Neural progenitor cell (in vitro differentiated cells): ENCODE measurements around the gene TUSC1. TPM values are rescaled to one million over a fixed set of nuclear protein-coding genes. Genes with fewer than 3 reads are reported as not detected.
"Not testable (repeated sequence)": the region's sequence is repeated elsewhere in the genome, so short reads cannot be mapped to it uniquely, and the experiment has no call there.

Source experiments
- DNase-seq: peaks from one replicate; pipeline ENCODE4 v3.0.0-alpha.2; 2016; ENCODE audit warnings: low spot score
- H2AFZ ChIP-seq: fragments of 200-600 bp; sonication (generic); replicated peaks from 2 replicates; pipeline ENCODE4 v1.6.1; 2016; ENCODE audit warnings: antibody characterized with exemption
- H3F3A ChIP-seq: fragments of 200-600 bp; sonication (generic); 2 replicates; pipeline ENCODE4 v1.6.1; 2016; ENCODE audit warnings: antibody characterized with exemption, low read depth
- H3K27ac ChIP-seq: fragments of 200-600 bp; sonication (generic); 2 replicates; pipeline ENCODE4 v1.5.1; 2016; ENCODE audit warnings: mild to moderate bottlenecking
- H3K27me3 ChIP-seq: fragments of 200-600 bp; sonication (generic); 2 replicates; pipeline ENCODE4 v1.6.1; 2016; ENCODE audit warnings: mild to moderate bottlenecking, moderate library complexity
- H3K36me3 ChIP-seq: fragments of 200-600 bp; sonication (generic); 2 replicates; pipeline ENCODE4 v1.5.1; 2016
- H3K4me1 ChIP-seq: fragments of 200-600 bp; sonication (generic); 2 replicates; pipeline ENCODE4 v1.6.1; 2016; ENCODE audit warnings: mixed run types
- H3K4me2 ChIP-seq: fragments of 200-600 bp; sonication (generic); 2 replicates; pipeline ENCODE4 v1.6.1; 2016
- H3K4me3 ChIP-seq: fragments of 200-600 bp; sonication (generic); 2 replicates; pipeline ENCODE4 v1.5.1; 2016
- H3K79me2 ChIP-seq: fragments of 200-600 bp; sonication (generic); 2 replicates; pipeline ENCODE4 v1.6.1; 2016; ENCODE audit warnings: low read depth
- H3K9ac ChIP-seq: fragments of 200-600 bp; sonication (generic); 2 replicates; pipeline ENCODE4 v1.6.1; 2016
- H3K9me3 ChIP-seq: fragments of 200-600 bp; sonication (generic); 2 replicates; pipeline ENCODE4 v1.5.1; 2016; ENCODE audit warnings: low read depth
- H4K20me1 ChIP-seq: fragments of 200-600 bp; sonication (generic); 2 replicates; pipeline ENCODE4 v1.6.1; 2016; ENCODE audit warnings: low read depth
- H3K27ac Mint-ChIP-seq: 3 replicates; pipeline ENCODE4 v1.8.0; 2021; ENCODE audit warnings: mixed read lengths
- H3K27me3 Mint-ChIP-seq: 2 replicates; pipeline ENCODE4 v1.8.0; 2022; ENCODE audit warnings: low read depth, mild to moderate bottlenecking, inconsistent platforms, moderate library complexity, mixed read lengths; ENCODE audit not compliant: insufficient read depth
- H3K36me3 Mint-ChIP-seq: 3 replicates; pipeline ENCODE4 v1.8.0; 2021; ENCODE audit warnings: mixed read lengths
- H3K4me1 Mint-ChIP-seq: 3 replicates; pipeline ENCODE4 v1.8.0; 2021; ENCODE audit warnings: mixed read lengths
- H3K4me3 Mint-ChIP-seq: 3 replicates; pipeline ENCODE4 v1.8.0; 2021; ENCODE audit warnings: mild to moderate bottlenecking, moderate library complexity, mixed read lengths
- H3K9me3 Mint-ChIP-seq: 3 replicates; pipeline ENCODE4 v1.8.0; 2020; ENCODE audit warnings: mixed read lengths
- EZH2 ChIP-seq: fragments of 200-600 bp; sonication (generic); IDR thresholded peaks from 2 replicates; pipeline ENCODE4 v1.6.1; 2017; ENCODE audit warnings: antibody characterized with exemption, mild to moderate bottlenecking, moderate library complexity
- EZH2phosphoT487 ChIP-seq: fragments of 200-600 bp; sonication (generic); IDR thresholded peaks from 2 replicates; pipeline ENCODE4 v1.6.1; 2017; ENCODE audit warnings: antibody characterized with exemption
- total RNA-seq: library from RNA; depleted of rRNA; stranded (reverse); fragments of >200 nt; gene quantifications from 2 replicates; pipeline ENCODE4 v1.2.3, GENCODE V29; 2015; ENCODE audit warnings: low replicate concordance
- TF ChIP-seq, protein P1 (sequence below): fragments of 200-600 bp; sonication (generic); IDR thresholded peaks from 2 replicates; pipeline ENCODE4 v1.5.1; 2017; ENCODE audit warnings: antibody characterized with exemption, mild to moderate bottlenecking

The TUSC1 gene
- total RNA-seq, 1 donor from 2014 or later, result 2.1 TPM

DNA sequence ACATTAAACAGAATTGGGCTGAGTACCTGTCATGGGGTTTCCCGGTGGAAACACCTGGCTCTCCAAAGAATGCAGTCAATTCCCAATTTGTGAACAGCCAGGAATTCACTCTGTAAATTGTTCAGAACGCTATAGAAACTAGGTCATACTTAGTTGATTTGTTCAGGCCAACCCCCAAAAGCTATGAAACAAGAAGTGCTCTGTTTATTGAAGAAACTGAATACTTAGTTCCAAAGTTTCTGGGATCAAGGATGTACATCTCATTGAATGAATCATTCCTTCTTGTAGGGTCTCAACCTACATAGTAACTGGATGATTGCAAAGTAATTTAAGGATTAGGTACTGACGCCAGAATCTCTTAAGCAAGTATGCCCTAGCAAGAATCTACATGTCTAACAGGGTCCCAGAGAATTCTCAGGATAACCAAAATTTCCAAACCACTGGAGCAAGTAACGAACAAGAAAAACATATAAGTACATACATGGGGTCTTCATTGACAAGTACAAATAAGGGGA, 659 bp upstream of the TUSC1 start:
- Histone ChIP-seq H3K27me3 (no peaks in the 10 kb centered on the region), H3F3A (no peaks in the 10 kb centered on the region), H3K79me2 (no peaks in the 10 kb centered on the region), H3K9ac (no peak overlapping the region), H3K9me3 (no peaks in the 10 kb centered on the region), H3K4me2 (no peak overlapping the region), H3K36me3 (no peaks in the 10 kb centered on the region), H3K27ac (no peak overlapping the region), H4K20me1 (no peaks in the 10 kb centered on the region), H3K4me1 (no peaks in the 10 kb centered on the region), H3K4me3 (no peak overlapping the region), H2AFZ (no peak overlapping the region)
- H3K27me3 Mint-ChIP-seq, result peaks cover 4% of the 10 kb centered on the region
- H3K4me1 Mint-ChIP-seq, result peaks cover 7% of the 10 kb centered on the region
- H3K36me3 Mint-ChIP-seq, result no peaks in the 10 kb centered on the region
- no peak overlapping the region for H3K27ac Mint-ChIP-seq
- TF ChIP-seq EZH2phosphoT487 (no peak), EZH2 (no peak)
- TF ChIP-seq, protein P1, sequence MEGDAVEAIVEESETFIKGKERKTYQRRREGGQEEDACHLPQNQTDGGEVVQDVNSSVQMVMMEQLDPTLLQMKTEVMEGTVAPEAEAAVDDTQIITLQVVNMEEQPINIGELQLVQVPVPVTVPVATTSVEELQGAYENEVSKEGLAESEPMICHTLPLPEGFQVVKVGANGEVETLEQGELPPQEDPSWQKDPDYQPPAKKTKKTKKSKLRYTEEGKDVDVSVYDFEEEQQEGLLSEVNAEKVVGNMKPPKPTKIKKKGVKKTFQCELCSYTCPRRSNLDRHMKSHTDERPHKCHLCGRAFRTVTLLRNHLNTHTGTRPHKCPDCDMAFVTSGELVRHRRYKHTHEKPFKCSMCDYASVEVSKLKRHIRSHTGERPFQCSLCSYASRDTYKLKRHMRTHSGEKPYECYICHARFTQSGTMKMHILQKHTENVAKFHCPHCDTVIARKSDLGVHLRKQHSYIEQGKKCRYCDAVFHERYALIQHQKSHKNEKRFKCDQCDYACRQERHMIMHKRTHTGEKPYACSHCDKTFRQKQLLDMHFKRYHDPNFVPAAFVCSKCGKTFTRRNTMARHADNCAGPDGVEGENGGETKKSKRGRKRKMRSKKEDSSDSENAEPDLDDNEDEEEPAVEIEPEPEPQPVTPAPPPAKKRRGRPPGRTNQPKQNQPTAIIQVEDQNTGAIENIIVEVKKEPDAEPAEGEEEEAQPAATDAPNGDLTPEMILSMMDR, result no peak
- no peak overlapping the region for H3K4me3 Mint-ChIP-seq
- peaks cover 6% of the 10 kb centered on the region for H3K9me3 Mint-ChIP-seq
- no peak for DNase-seq

DNA sequence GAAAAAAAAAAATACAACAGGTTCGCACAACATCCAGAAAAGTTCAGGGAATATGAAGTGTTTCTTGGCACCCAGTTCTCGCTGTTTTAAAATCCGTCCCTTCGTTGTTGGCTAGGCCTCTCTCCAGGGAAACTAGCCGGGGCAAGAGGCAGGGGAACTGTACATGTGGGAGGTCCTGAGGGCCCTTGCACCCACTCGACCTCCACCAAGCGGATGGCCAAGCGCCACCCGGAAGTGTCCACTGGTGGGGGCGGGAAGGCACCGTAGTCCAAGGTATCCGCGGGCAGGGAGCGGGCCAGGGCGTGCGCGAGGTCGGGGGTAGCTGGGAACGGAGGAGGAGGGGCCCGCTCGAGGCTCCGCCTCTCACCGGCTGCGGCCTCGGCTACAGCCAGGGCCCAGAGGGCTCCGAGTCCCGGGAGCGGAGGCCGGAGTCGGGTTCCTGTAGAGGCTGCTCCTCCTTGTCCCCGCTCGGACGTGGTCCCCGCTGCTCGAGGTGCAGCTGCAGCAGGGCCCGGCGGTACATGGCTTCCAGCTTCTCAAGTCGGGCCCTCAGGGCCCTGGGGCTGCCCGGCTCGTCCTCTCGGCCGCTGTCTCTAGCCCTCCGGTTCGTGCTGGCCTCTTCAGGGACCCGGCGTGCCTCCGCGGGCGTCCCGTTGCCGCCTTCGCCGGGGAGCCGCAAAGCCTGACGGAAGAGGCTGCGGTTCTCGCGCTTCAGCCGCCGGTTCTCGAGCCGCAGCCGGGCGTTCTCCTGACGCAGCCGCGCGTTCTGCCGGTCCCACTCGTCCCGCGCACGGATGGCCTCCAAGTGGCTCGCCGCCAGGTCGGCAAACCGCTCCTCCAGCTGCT, 720 bp downstream of the TUSC1 start:
- Mint-ChIP-seq H3K27me3 (peaks cover under 1% of the 10 kb centered on the region), H3K36me3 (no peaks in the 10 kb centered on the region), H3K9me3 (peaks cover 4% of the 10 kb centered on the region), H3K4me3 (peak overlapping the region; percentile 35), H3K4me1 (peaks cover 3% of the 10 kb centered on the region), H3K27ac (no peak overlapping the region)
- Histone ChIP-seq H3K9ac (no peak overlapping the region), H3K36me3 (no peaks in the 10 kb centered on the region), H3K4me1 (no peaks in the 10 kb centered on the region), H3F3A (no peaks in the 10 kb centered on the region), H3K79me2 (no peaks in the 10 kb centered on the region), H2AFZ (peak overlapping the region; percentile 50), H3K9me3 (no peaks in the 10 kb centered on the region), H3K27me3 (no peaks in the 10 kb centered on the region), H3K4me2 (peak overlapping the region; percentile 62), H3K27ac (no peak overlapping the region), H3K4me3 (peak overlapping the region; percentile 45), H4K20me1 (no peaks in the 10 kb centered on the region)
- peak; percentile 53 for DNase-seq
- TF ChIP-seq EZH2phosphoT487 (no peak), EZH2 (no peak)
- TF ChIP-seq, protein P1, result no peak

DNA sequence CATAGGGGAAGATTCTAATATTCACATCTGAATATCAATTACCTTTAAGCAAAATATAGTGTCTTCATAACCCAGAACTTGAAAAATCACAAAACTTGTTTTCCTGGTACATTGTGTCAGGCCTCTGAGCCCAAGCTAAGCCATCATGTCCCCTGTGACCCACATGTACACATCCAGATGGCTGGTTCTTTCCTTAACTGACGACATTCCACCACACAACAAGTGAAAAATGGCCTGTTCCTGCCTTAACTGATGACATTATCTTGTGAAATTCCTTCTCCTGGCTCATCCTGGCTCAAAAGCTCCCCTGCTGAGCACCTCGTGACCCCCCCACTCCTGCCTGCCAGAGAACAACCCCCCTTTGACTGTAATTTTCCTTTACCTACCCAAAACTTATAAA, 2.4 kb downstream of the TUSC1 start:
- H3K9me3 ChIP-seq, H3K4me3 Mint-ChIP-seq, H3K9ac ChIP-seq, H2AFZ ChIP-seq, H3K4me1 Mint-ChIP-seq, H3K36me3 ChIP-seq, H3K79me2 ChIP-seq, H3K36me3 Mint-ChIP-seq, H4K20me1 ChIP-seq, DNase-seq, H3K27me3 ChIP-seq, H3K4me2 ChIP-seq, H3F3A ChIP-seq, H3K4me3 ChIP-seq, H3K27ac Mint-ChIP-seq, H3K4me1 ChIP-seq, H3K27me3 Mint-ChIP-seq, H3K27ac ChIP-seq, H3K9me3 Mint-ChIP-seq: not testable (repeated sequence)

DNA sequence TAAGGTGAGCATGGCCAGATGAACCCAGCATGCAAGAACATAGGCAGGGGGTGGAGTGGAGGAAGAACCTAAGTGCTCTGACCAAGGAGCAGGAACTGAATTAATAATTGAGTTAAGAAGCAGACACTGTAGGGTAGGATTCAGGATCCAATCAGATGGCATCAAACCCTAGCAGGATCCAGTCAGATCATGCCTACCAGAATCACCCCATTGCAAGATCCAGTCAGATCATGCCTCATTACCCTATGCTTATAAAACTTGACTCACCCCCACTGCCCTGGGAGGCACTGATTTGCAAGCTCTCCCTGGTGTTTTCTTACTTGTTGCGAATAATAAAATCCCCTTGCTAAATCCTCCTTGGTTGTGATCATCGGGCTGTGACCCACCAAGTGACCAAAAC, 19.7 kb downstream of the TUSC1 start:
- Histone ChIP-seq H3K4me2 (no peak overlapping the region), H3K4me3 (no peak overlapping the region), H3K79me2 (no peaks in the 10 kb centered on the region), H3K4me1 (no peaks in the 10 kb centered on the region), H3K36me3 (no peaks in the 10 kb centered on the region), H3K9me3 (no peaks in the 10 kb centered on the region), H3K27me3 (no peaks in the 10 kb centered on the region), H4K20me1 (no peaks in the 10 kb centered on the region), H3K27ac (no peak overlapping the region), H3F3A (no peaks in the 10 kb centered on the region), H3K9ac (no peak overlapping the region), H2AFZ (no peak overlapping the region)
- Mint-ChIP-seq H3K27ac (no peak overlapping the region), H3K36me3 (no peaks in the 10 kb centered on the region), H3K4me1 (peaks cover 3% of the 10 kb centered on the region), H3K9me3 (no peaks in the 10 kb centered on the region), H3K4me3 (no peak overlapping the region), H3K27me3 (no peaks in the 10 kb centered on the region)
- no peak for DNase-seq
- no peak for TF ChIP-seq EZH2phosphoT487
- TF ChIP-seq EZH2, result no peak
- TF ChIP-seq, protein P1, result no peak
